Measurements from ENCODE around the gene INPP5E.

GRCh38 chr9:136481558-136481957 is 41.9 kb upstream of the INPP5E start:
- TF ChIP-seq CHD4 (IDR thresholded peaks at IDR 0.05) (no peak), TARDBP (IDR thresholded peaks at IDR 0.05; ENCODE audit: borderline replicate concordance) (no peak), CREM (IDR thresholded peaks at IDR 0.05; ENCODE audit: low read depth) (no peak), POLR2AphosphoS2 (IDR thresholded peaks at IDR 0.05; ENCODE audit: low read depth, low read length) (no peak), RAD21 (IDR thresholded peaks at IDR 0.05; ENCODE audit: insufficient read depth, low read depth, low read length) (no peak), MAX (IDR thresholded peaks at IDR 0.05; ENCODE audit: low read depth, low read length) (no peak), POLR2A (IDR thresholded peaks at IDR 0.05; ENCODE audit: low read depth, low read length) (no peak), JUND (IDR thresholded peaks at IDR 0.05; ENCODE audit: low read depth, low read length) (no peak), ATF2 (IDR thresholded peaks at IDR 0.05; ENCODE audit: low read length) (no peak), YY1 (IDR thresholded peaks at IDR 0.05; ENCODE audit: low read depth, low read length) (no peak), CHD2 (IDR thresholded peaks at IDR 0.05; ENCODE audit: borderline replicate concordance, low read depth, low read length) (no peak)
- TF ChIP-seq, protein P1, sequence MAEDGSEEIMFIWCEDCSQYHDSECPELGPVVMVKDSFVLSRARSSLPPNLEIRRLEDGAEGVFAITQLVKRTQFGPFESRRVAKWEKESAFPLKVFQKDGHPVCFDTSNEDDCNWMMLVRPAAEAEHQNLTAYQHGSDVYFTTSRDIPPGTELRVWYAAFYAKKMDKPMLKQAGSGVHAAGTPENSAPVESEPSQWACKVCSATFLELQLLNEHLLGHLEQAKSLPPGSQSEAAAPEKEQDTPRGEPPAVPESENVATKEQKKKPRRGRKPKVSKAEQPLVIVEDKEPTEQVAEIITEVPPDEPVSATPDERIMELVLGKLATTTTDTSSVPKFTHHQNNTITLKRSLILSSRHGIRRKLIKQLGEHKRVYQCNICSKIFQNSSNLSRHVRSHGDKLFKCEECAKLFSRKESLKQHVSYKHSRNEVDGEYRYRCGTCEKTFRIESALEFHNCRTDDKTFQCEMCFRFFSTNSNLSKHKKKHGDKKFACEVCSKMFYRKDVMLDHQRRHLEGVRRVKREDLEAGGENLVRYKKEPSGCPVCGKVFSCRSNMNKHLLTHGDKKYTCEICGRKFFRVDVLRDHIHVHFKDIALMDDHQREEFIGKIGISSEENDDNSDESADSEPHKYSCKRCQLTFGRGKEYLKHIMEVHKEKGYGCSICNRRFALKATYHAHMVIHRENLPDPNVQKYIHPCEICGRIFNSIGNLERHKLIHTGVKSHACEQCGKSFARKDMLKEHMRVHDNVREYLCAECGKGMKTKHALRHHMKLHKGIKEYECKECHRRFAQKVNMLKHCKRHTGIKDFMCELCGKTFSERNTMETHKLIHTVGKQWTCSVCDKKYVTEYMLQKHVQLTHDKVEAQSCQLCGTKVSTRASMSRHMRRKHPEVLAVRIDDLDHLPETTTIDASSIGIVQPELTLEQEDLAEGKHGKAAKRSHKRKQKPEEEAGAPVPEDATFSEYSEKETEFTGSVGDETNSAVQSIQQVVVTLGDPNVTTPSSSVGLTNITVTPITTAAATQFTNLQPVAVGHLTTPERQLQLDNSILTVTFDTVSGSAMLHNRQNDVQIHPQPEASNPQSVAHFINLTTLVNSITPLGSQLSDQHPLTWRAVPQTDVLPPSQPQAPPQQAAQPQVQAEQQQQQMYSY (CRISPR knock-in tag; IDR thresholded peaks at IDR 0.05): no peak
- TF ChIP-seq, protein P2, sequence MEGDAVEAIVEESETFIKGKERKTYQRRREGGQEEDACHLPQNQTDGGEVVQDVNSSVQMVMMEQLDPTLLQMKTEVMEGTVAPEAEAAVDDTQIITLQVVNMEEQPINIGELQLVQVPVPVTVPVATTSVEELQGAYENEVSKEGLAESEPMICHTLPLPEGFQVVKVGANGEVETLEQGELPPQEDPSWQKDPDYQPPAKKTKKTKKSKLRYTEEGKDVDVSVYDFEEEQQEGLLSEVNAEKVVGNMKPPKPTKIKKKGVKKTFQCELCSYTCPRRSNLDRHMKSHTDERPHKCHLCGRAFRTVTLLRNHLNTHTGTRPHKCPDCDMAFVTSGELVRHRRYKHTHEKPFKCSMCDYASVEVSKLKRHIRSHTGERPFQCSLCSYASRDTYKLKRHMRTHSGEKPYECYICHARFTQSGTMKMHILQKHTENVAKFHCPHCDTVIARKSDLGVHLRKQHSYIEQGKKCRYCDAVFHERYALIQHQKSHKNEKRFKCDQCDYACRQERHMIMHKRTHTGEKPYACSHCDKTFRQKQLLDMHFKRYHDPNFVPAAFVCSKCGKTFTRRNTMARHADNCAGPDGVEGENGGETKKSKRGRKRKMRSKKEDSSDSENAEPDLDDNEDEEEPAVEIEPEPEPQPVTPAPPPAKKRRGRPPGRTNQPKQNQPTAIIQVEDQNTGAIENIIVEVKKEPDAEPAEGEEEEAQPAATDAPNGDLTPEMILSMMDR (IDR thresholded peaks at IDR 0.05 in 2 of 3, conservative IDR thresholded peaks at IDR 0.05 in 1 of 3; ENCODE audit: control insufficient read depth in 2 of 3, extremely low read depth in 1 of 3, insufficient read depth in 1 of 3, low read depth in 3 of 3, low read length in 3 of 3): no peak

Measured in GM12878 (cell line).